Duodenal mucosa (tissue), 2 donors: ENCODE results near the gene HOXD8.

Experiments
- H3K27ac ChIP-seq: one replicate; pipeline ENCODE4 v1.7.0; 2013; ENCODE audit warnings: low read depth, low read length
- H3K27me3 ChIP-seq, 2 donors: one replicate each; pipeline ENCODE4 v1.7.0; 2013; ENCODE audit warnings: low read length in 2 of 2, control low read depth in 1 of 2; ENCODE audit not compliant: insufficient read depth in 2 of 2, control insufficient read depth in 1 of 2
- H3K36me3 ChIP-seq, 2 donors: one replicate each; pipeline ENCODE4 v1.7.0; 2013; ENCODE audit warnings: low read length in 2 of 2, control low read depth in 1 of 2; ENCODE audit not compliant: insufficient read depth in 2 of 2, control insufficient read depth in 1 of 2
- H3K4me1 ChIP-seq, 2 donors: one replicate each; pipeline ENCODE4 v1.7.0; 2013; ENCODE audit warnings: low read length in 2 of 2, control low read depth in 1 of 2; ENCODE audit not compliant: insufficient read depth in 2 of 2, control insufficient read depth in 1 of 2
- H3K4me3 ChIP-seq, 2 donors: one replicate each; pipeline ENCODE4 v1.7.0; 2013; ENCODE audit warnings: low read length in 2 of 2, low read depth in 1 of 2
- H3K9ac ChIP-seq, 2 donors: one replicate each; pipeline ENCODE4 v1.7.0; 2013; ENCODE audit warnings: low read length in 2 of 2, low read depth in 1 of 2
- H3K9me3 ChIP-seq, 2 donors: one replicate each; pipeline ENCODE4 v1.7.0; 2013; ENCODE audit warnings: low read length in 2 of 2, control low read depth in 1 of 2; ENCODE audit not compliant: control insufficient read depth in 1 of 2

The HOXD8 gene

DNA sequence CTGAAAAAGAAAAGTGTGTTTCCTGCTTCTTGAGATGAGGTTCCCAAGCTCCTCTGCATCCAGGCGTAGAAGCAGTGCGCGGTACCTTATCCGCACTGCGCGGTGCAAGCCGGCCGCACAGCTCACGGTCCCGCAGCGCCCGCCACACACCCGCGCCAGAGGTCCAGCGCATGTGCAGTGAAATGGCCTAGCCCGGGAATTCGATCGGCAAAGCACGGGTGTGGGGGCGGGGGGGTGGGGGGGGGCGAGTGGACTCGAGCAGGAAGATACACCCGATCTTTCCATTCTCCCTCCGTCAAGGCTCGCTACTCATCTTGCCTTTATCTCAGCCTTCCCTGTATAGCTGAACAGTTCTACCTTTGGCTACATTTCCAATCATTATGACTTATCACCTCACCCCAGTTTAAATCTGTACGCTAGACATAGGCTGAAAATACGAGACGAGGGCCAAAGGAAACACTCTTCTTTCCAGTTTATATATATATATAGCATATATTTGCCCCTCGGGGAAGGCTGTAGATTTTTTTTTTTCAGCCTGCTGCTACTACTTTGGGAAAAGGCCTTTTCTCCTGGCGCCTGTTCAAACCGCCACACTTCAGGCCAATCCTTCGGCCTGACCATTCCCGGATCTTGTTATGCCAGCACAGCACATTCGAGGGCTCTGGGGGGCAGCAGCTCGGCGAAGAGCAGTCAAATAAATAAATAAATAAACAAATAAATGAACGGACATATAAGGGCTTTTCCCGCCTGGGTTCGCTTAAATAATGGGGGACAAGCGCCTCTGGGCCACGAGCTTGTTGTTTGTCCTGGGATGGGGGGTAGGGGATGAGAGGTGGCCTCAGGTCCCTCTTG lies 10.4 kb downstream of the HOXD8 start:
- peak overlapping the region in 1 of 2 donors; percentile 60 for H3K4me3 ChIP-seq
- H3K9me3 ChIP-seq, result no peaks in the 10 kb centered on the region
- H3K4me1 ChIP-seq, result peaks cover 0 to 14% of the 10 kb centered on the region in 2 donors
- H3K36me3 ChIP-seq, result no peaks in the 10 kb centered on the region
- H3K27me3 ChIP-seq, result peaks cover 73 to 90% of the 10 kb centered on the region in 2 donors
- H3K9ac ChIP-seq, result no peak overlapping the region
- no peak overlapping the region for H3K27ac ChIP-seq

DNA sequence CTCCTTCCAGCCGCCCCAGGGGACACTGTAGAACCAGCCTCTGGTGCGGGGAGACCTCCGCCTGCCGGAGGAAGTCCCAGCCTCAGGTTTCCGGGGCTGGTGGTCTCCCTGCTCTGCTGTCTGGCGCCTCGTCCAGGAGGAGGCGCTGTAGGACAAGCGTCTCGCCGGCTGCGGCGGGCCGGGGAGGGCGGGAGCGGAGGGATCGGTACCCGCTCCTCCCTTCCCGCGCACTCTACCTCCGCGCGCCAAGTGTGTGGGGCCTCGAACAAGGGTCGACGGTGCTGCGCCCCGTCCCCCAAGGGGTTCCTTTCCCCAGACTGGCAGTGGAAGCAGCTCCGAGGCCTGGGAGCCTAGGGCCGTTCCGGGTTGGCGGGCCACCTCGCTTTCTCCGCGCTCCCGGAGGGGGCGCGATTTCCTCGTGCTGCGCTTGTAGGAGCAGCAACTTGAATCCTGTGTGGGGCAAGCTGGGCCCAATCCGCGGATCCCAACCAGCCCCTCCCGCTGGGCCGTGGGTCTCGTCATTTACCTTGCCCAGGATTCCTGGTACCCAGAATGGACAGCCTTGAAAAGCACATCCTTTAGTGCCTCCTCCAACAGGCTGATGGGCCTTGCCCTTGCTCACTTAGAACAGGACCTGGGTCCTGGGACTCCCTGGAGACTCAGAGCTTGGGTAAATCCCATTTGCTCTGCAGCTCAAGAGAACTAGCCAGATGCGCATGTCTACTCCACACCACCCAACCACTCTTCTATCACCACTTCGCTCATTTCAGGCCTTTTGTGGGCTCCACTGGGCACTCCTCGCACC lies 11.2 kb downstream of the HOXD8 start:
- H3K9ac ChIP-seq, result no peak overlapping the region
- H3K4me3 ChIP-seq, result peak overlapping the region; percentile 60 to 63
- H3K9me3 ChIP-seq, result no peaks in the 10 kb centered on the region
- no peak overlapping the region for H3K27ac ChIP-seq
- no peaks in the 10 kb centered on the region for H3K36me3 ChIP-seq
- H3K27me3 ChIP-seq, result peaks cover 73 to 90% of the 10 kb centered on the region in 2 donors
- H3K4me1 ChIP-seq, result peaks cover 0 to 14% of the 10 kb centered on the region in 2 donors

- Histone ChIP-seq H3K4me3 (no peak overlapping the region), H3K9me3 (no peaks in the 10 kb centered on the region), H3K36me3 (no peaks in the 10 kb centered on the region), H3K4me1 (peaks cover 0 to 5% of the 10 kb centered on the region in 2 donors), H3K9ac (no peak overlapping the region), H3K27ac (no peak overlapping the region), H3K27me3 (peaks cover 72 to 90% of the 10 kb centered on the region in 2 donors)
These were observed 12.8 kb downstream of the HOXD8 start for GRCh38 chr2:176142281-176142680.

- Histone ChIP-seq H3K36me3 (no peaks in the 10 kb centered on the region), H3K4me3 (no peak overlapping the region), H3K27ac (no peak overlapping the region), H3K9me3 (no peaks in the 10 kb centered on the region), H3K4me1 (peaks cover 0 to 5% of the 10 kb centered on the region in 2 donors), H3K9ac (no peak overlapping the region), H3K27me3 (peaks cover 68 to 92% of the 10 kb centered on the region in 2 donors)
These were observed 15.8 kb downstream of the HOXD8 start for GRCh38 chr2:176145085-176145969.

DNA sequence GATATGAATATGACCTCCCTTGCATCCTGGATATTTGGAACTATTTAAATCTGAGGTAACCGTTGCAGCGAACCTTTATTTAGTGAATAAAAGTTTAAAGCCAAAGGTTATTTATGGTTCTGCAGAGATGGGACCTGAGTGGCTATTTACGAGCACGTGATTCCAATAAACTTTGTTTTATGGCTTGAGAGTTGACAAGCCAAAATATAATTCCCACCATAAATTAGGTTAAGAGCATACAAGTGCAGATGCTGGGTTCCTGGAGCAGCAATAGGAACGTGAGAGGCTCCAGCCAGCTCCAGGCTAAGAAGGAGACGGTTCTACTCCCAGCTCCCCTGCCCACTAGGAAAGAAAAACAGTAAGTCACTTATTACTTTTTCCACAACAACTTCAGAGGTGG lies 16.6 kb downstream of the HOXD8 start:
- Histone ChIP-seq H3K27ac (no peak overlapping the region), H3K36me3 (no peaks in the 10 kb centered on the region), H3K27me3 (peaks cover 70 to 94% of the 10 kb centered on the region in 2 donors), H3K9me3 (no peaks in the 10 kb centered on the region), H3K4me3 (no peak overlapping the region), H3K9ac (no peak overlapping the region), H3K4me1 (no peaks in the 10 kb centered on the region)

DNA sequence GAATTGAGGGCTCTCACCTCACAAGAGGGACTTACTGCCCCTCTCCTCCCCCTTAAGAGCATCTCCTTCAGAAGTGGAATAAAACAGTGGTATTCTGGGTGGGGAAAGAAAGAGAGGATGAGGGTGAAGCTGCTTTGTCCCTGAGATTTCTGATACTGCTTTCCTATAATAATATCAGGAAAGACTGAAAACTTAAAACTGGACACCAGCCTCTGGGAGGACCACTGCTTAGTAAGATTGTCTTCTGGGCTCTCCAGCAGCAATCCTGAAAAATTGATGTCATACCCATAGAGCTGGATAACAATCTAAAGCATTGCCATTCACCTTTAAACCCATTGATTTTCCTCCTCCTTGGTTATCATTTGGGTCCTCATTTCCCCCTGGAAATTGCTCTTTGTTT lies 17.1 kb downstream of the HOXD8 start:
- H3K9me3 ChIP-seq, result no peaks in the 10 kb centered on the region
- H3K36me3 ChIP-seq, result no peaks in the 10 kb centered on the region
- H3K4me1 ChIP-seq, result no peaks in the 10 kb centered on the region
- peaks cover 75 to 94% of the 10 kb centered on the region in 2 donors for H3K27me3 ChIP-seq
- H3K4me3 ChIP-seq, result no peak overlapping the region
- no peak overlapping the region for H3K27ac ChIP-seq
- no peak overlapping the region for H3K9ac ChIP-seq

- H3K36me3 ChIP-seq, result no peaks in the 10 kb centered on the region
- H3K4me3 ChIP-seq, result no peak overlapping the region
- no peaks in the 10 kb centered on the region for H3K9me3 ChIP-seq
- no peaks in the 10 kb centered on the region for H3K4me1 ChIP-seq
- peaks cover 76 to 94% of the 10 kb centered on the region in 2 donors for H3K27me3 ChIP-seq
- H3K27ac ChIP-seq, result no peak overlapping the region
- H3K9ac ChIP-seq, result no peak overlapping the region
These were observed 17.8 kb downstream of the HOXD8 start for GRCh38 chr2:176147210-176147799.

DNA sequence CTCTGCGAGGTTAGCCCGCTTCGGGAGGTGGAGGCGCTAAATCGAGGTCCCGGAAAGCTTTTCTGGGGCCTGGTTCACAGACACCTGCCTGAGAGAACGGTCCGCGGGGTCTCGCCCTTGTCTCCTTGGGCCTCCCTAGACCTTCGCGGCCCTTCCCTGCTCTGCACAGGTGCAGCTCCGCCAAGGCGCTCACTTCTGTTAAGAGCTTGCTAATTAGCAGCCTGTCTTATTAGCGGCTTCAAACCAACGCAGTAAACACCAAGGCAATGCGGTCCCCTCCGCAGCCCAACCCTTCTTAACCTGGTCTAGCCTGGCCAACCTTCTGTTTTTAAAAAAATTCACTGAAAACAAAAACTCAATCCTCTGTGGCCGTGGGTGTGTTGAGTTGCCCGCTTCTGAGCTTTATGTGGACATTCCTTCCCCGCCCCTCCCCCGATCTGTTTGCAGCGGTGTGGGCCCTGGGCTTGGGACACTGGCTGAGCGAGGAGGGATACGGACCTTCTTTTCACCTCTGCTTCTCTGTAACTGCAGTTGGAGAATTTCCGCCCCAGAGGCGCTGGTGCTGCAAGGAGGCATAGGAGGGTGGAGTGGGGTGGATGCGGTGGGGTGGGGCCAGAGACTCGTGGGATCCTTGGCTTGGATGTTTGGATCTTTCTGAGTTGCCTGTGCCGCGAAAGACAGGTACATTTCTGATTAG lies 18.4 kb downstream of the HOXD8 start:
- Histone ChIP-seq H3K36me3 (no peaks in the 10 kb centered on the region), H3K4me1 (no peaks in the 10 kb centered on the region), H3K9ac (no peak overlapping the region), H3K27me3 (peaks cover 77 to 94% of the 10 kb centered on the region in 2 donors), H3K27ac (no peak overlapping the region), H3K4me3 (no peak overlapping the region), H3K9me3 (no peaks in the 10 kb centered on the region)

- Histone ChIP-seq H3K36me3 (no peaks in the 10 kb centered on the region), H3K27me3 (peaks cover 75 to 94% of the 10 kb centered on the region in 2 donors), H3K9me3 (no peaks in the 10 kb centered on the region), H3K27ac (no peak overlapping the region), H3K4me1 (no peaks in the 10 kb centered on the region), H3K9ac (no peak overlapping the region), H3K4me3 (no peak overlapping the region)
These were observed 19.4 kb downstream of the HOXD8 start for GRCh38 chr2:176148751-176149421.
